Activated T-cell treated with anti-CD3 and anti-CD28 coated beads, Interleukin-2, amount 50 U/mL, for 4 hours (primary cell): ENCODE results near the gene BAG5. TPM values are rescaled to one million over a fixed set of nuclear protein-coding genes. Genes with fewer than 3 reads are reported as not detected.

ENCODE experiments used
- ATAC-seq, 2 donors: fragments of 200-7000 bp; cut with Tn5 transposase; one replicate each; pipeline ENCODE4 v1.10.0; 2021
- DNase-seq: peaks from one replicate; pipeline ENCODE4 v3.0.0-alpha.2; 2020
- H3K27me3 Mint-ChIP-seq: one replicate; pipeline ENCODE4 v1.8.0; 2021; ENCODE audit warnings: low read depth, mixed read lengths
- H3K36me3 Mint-ChIP-seq: one replicate; pipeline ENCODE4 v1.8.0; 2022; ENCODE audit warnings: mixed read lengths; ENCODE audit not compliant: insufficient read depth
- H3K4me1 Mint-ChIP-seq: one replicate; pipeline ENCODE4 v1.8.0; 2021; ENCODE audit warnings: low read depth, mixed read lengths
- H3K4me3 Mint-ChIP-seq: one replicate; pipeline ENCODE4 v1.8.0; 2021; ENCODE audit warnings: mild to moderate bottlenecking, moderate library complexity, mixed read lengths
- H3K9me3 Mint-ChIP-seq: one replicate; pipeline ENCODE4 v1.8.0; 2021; ENCODE audit warnings: mixed read lengths
- total RNA-seq, 3 donors: library from RNA; stranded (reverse); gene quantifications; one replicate each; pipeline ENCODE4 v1.2.1, GENCODE V29; 2021

The BAG5 gene
- total RNA-seq, 3 donors from 2014 or later: 31.4 to 35.6 (median 32.2) TPM

DNA sequence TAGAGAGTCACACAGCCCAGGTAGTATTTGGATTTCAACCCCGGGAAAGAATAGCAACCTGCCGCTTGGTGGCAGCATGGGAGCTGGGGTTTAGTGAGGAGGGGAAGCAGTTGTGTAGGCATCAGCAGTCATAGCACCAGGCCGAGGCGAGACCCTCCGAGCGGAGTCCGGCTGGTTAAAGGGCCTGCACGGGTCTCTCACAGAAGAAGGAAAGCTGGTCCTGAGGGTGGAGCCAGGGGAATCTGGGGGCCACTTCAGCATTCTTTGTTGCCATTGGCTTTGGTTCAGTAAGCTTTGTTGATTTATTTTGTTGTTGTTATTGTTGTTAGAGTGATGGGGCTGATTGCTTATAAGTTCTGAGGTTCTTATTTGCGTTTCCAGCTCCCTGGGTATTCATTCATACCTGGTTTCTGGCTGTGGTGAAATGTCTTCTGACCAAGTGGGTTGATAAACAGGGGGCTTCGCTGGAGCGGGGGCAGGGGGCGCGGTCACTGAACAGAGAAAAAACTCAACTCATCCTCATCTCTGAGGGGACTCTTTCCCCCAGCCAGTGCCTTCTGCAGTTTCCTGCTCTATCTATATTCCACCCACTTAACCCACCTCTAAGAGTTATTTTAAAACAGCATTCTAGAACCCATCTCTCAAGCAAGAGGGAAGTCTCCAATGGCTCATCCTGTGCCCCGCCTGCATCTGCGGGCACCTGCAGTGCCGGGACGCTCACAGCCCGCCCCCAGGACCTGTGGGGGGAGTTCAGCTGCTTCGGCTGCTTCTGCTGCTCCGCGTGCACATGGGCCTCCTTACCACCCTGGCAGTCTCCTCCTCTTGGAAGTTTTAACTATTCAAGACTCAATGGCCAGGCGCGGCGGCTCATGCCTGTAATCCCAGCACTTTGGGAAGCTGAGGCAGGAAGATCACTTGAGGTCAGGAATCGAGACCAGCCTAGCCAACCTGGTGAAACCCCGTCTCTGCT is 51.4 kb downstream of the BAG5 start:
- ATAC-seq (no peak), DNase-seq (no peak)
- H3K27me3 Mint-ChIP-seq: no peaks in the 10 kb centered on the region
- no peak overlapping the region for H3K4me3 Mint-ChIP-seq
- no peaks in the 10 kb centered on the region for H3K9me3 Mint-ChIP-seq
- peaks cover 3% of the 10 kb centered on the region for H3K4me1 Mint-ChIP-seq
- peaks cover 8% of the 10 kb centered on the region for H3K36me3 Mint-ChIP-seq

- Mint-ChIP-seq H3K9me3 (no peaks in the 10 kb centered on the region), H3K4me1 (peaks cover 3% of the 10 kb centered on the region)
- no peak for ATAC-seq
These were observed 52.4 kb downstream of the BAG5 start for GRCh38 chr14:103509864-103510723.

DNA sequence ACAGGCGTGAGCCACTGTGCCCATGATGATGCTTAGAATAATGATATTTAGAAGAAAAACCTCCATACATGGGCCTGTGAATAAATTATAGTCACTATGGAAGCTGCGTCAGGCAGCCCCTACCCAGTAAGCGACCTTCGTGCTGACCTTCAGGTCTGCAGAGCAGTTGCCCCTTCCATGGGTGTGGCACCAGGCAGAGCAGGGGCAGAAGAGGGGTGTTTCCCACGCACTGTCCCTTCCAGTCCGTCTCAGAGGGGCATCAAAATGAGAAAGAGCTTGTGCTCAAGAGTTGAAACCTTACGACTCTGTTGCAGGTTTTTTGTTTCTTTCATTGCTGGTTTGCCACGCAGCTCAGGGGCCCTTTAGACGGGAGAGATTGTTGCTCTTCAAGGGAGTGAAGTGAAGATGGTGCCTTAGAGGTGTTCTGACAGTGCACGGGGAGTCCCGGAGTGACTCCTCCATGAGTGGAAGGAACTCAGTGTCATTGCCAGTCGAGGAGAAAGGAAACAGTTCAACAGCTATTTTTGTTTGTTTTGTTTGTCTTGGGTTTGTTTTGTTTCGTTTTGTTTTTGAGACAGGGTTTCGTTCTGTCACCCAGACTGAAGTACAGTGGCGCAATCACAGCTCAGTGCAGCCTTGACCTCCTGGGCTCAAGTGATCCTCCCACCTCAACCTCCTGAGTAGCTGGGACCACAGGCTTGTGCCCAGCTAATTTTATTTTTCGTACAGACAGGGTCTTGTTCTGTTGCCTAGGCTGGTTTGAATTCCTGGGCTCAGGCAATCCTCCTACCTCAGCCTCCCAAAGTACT is 53.7 kb downstream of the BAG5 start:
- no peak overlapping the region for H3K4me3 Mint-ChIP-seq
- H3K27me3 Mint-ChIP-seq: no peaks in the 10 kb centered on the region
- no peaks in the 10 kb centered on the region for H3K9me3 Mint-ChIP-seq
- peaks cover 22% of the 10 kb centered on the region for H3K36me3 Mint-ChIP-seq
- DNase-seq (no peak), ATAC-seq (no peak)
- H3K4me1 Mint-ChIP-seq: no peaks in the 10 kb centered on the region

More at GRCh38 chr14:103509864-103510723, 52.4 kb downstream of the BAG5 start:
- H3K27me3 Mint-ChIP-seq: no peaks in the 10 kb centered on the region
- no peak for DNase-seq
- H3K4me3 Mint-ChIP-seq: no peak overlapping the region
- H3K36me3 Mint-ChIP-seq: peaks cover 13% of the 10 kb centered on the region

DNA sequence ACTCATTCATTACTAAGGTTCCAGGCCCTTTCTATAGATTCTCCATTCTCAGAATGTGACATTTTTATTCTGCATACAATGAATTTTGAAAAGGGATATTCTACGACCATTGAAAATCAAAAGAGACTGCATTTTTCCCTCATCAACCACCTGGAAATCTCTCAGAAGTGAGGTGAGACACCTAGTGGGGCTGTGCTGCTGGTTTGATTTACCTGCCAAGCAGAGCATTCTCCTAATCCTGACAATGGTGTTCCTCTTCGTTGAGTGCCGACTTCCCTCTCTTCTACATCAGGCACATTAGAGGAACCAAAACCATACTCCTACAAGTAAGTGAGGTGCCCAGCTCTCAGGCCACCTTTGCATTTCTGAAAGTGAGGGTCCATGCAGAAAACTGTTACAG is 54.7 kb downstream of the BAG5 start:
- Mint-ChIP-seq H3K4me3 (no peak overlapping the region), H3K27me3 (no peaks in the 10 kb centered on the region), H3K9me3 (no peaks in the 10 kb centered on the region), H3K36me3 (peaks cover 30% of the 10 kb centered on the region), H3K4me1 (no peaks in the 10 kb centered on the region)
- DNase-seq (no peak), ATAC-seq (no peak)

Other genes with a start within 250 kb of the BAG5 start
- 100 to 1,000 TPM; 434 to 457 (median 451) TPM for gene EIF5, start 228.4 kb downstream of the BAG5 start, total RNA-seq
- 10 to 100 TPM; 79.9 to 96.2 (median 95.5) TPM for gene MARK3, start 177.2 kb downstream of the BAG5 start, total RNA-seq
- 1 to 10 TPM; 4.1 to 7.6 (median 6.7) TPM for gene CKB, start 39.8 kb downstream of the BAG5 start, total RNA-seq
- 10 to 100 TPM; 53.0 to 62.2 (median 61.5) TPM for gene TRMT61A, start 33.5 kb downstream of the BAG5 start, total RNA-seq
- gene COA8, start 303 bp upstream of the BAG5 start, total RNA-seq: 10 to 100 TPM; 42.0 to 53.2 (median 49.2) TPM
- 100 to 1,000 TPM; 102 to 127 (median 110) TPM for gene KLC1, start 66.6 kb upstream of the BAG5 start, total RNA-seq
- 10 to 100 TPM; 60.6 to 74.0 (median 69.5) TPM for gene XRCC3, start 152.8 kb upstream of the BAG5 start, total RNA-seq
- 10 to 100 TPM; 13.6 to 19.1 (median 13.7) TPM for gene ZFYVE21, start 153.2 kb upstream of the BAG5 start, total RNA-seq